GM18858 (cell line): ENCODE measurements around the gene SPRY4.
"Not testable (repeated sequence)": the region's sequence is repeated elsewhere in the genome, so short reads cannot be mapped to it uniquely, and the experiment has no call there.

Source experiments
- ATAC-seq: cut with Tn5 transposase; IDR thresholded peaks from one replicate; pipeline ENCODE4 v1.9.1; 2021; ENCODE audit not compliant: unreplicated experiment

Gene SPRY4

GRCh38 chr5:142295960-142296860, 28.6 kb downstream of the SPRY4 start:
- ATAC-seq: no peak

- no peak for ATAC-seq
Observed at GRCh38 chr5:142295084-142295758, 29.6 kb downstream of the SPRY4 start.

GRCh38 chr5:142293486-142293885, 31.3 kb downstream of the SPRY4 start:
- ATAC-seq: no peak

GRCh38 chr5:142292808-142293207, 32.0 kb downstream of the SPRY4 start:
- no peak for ATAC-seq

- ATAC-seq: no peak
Observed at GRCh38 chr5:142292249-142292648, 32.6 kb downstream of the SPRY4 start.

- ATAC-seq: no peak
Observed at GRCh38 chr5:142290577-142291299, 34.1 kb downstream of the SPRY4 start.

- ATAC-seq: no peak
Observed at GRCh38 chr5:142289708-142290576, 34.9 kb downstream of the SPRY4 start.

- no peak for ATAC-seq
Observed at GRCh38 chr5:142287973-142288313, 36.9 kb downstream of the SPRY4 start.

GRCh38 chr5:142287096-142287972, 37.5 kb downstream of the SPRY4 start:
- ATAC-seq: no peak

GRCh38 chr5:142286111-142286510, 38.7 kb downstream of the SPRY4 start:
- no peak for ATAC-seq

GRCh38 chr5:142283304-142283703, 41.5 kb downstream of the SPRY4 start:
- ATAC-seq: no peak

- ATAC-seq: no peak
Observed at GRCh38 chr5:142281966-142282365, 42.9 kb downstream of the SPRY4 start.

- ATAC-seq: no peak
Observed at GRCh38 chr5:142281008-142281367, 43.8 kb downstream of the SPRY4 start.

- no peak for ATAC-seq
Observed at GRCh38 chr5:142280066-142281007, 44.5 kb downstream of the SPRY4 start.

- no peak for ATAC-seq
Observed at GRCh38 chr5:142278627-142279026, 46.2 kb downstream of the SPRY4 start.

GRCh38 chr5:142277796-142278195, 47.0 kb downstream of the SPRY4 start:
- ATAC-seq: no peak

GRCh38 chr5:142276517-142276916, 48.3 kb downstream of the SPRY4 start:
- no peak for ATAC-seq

GRCh38 chr5:142275496-142275895, 49.3 kb downstream of the SPRY4 start:
- no peak for ATAC-seq

GRCh38 chr5:142272596-142272995, 52.2 kb downstream of the SPRY4 start:
- ATAC-seq: not testable (repeated sequence)
